ENCODE measurements around the gene ABCF1.

The ABCF1 gene

DNA sequence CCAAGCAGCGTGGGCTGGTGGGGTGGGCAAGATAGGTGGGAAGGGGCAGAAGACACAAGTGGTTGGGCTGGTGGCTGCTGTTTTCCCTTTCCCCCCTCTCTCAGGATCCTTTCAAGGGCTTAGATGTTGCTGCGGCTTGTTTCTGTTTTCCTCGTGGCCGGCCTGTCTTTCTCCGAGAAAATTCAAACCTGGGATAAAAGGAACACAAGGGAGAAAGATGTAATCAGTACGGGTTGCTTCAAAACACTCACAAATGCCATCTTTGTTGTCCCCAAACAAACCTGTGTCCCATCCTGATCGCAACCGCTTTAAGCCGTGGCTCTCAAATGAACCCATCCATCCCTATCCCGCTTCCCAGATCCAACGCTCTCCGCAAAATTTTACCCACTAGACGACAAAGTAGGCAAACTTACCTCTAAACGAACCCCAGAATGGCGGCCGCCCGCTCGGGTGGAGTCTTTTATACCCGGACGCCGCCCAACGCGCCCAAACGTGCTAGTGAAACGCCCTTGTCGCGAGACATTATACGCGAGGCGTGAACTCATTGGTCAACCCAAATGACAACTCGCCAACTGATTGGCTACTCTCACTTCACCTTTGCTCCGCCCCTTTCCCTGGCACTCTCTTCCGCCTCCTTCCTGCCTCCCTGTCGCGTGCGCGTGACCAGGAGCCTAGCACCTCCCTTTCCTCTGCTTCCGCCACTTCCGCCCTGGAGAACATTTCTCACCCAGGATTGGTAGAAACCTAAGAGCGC is 45.7 kb downstream of the ABCF1 start, which contains the start of gene PPP1R10:
Gene PPP1R10 (minus strand): TSS at position 433 of the 754 bp plus-strand sequence. CDS start 7,299 bp downstream, outside the sequence.
- Histone ChIP-seq H3K36me3 (peaks cover 40 to 70% (median 57%) of the 10 kb centered on the region in 11 experiments), H3K4me3 (peak within 1 kb of the TSS; percentile 71 to 92 (median 84)), H3K4me1 (peaks cover 37 to 42% (median 39%) of the 10 kb centered on the region in 10 experiments), H3K9ac (peak within 1 kb of the TSS; percentile 97 to 99 (median 99)), H3K4me2 (peak within 1 kb of the TSS; percentile 87 to 99 (median 96)), H3K27ac (peak within 1 kb of the TSS; percentile 96 to 99 (median 98)), H4K20me1 (peaks cover 5 to 28% (median 28%) of the 10 kb centered on the region in 11 experiments), H3K27me3 (no peaks in the 10 kb centered on the region), H3K9me3 (replicated peaks in 1 of 11) (no peaks in the 10 kb centered on the region; a peak in 1 of 22 replicates)
- no peak for TF ChIP-seq Cebpa-rat (IDR thresholded peaks at IDR 0.05)

GRCh38 chr6:30617565-30618269 is 46.5 kb downstream of the ABCF1 start, which contains the start of gene MRPS18B:
Gene MRPS18B (plus strand): TSS chr6:30617840. CDS start chr6:30617866, 26 bp downstream.
- Histone ChIP-seq H3K27ac (peak within 1 kb of the TSS; percentile 96 to 99 (median 98)), H3K4me2 (peak within 1 kb of the TSS; percentile 87 to 99 (median 96)), H3K27me3 (no peaks in the 10 kb centered on the region), H3K9me3 (replicated peaks in 1 of 11) (no peaks in the 10 kb centered on the region; a peak in 1 of 22 replicates), H4K20me1 (peaks cover 5 to 21% (median 21%) of the 10 kb centered on the region in 11 experiments), H3K9ac (peak within 1 kb of the TSS; percentile 97 to 99 (median 99)), H3K4me1 (peaks cover 30 to 35% (median 33%) of the 10 kb centered on the region in 10 experiments), H3K4me3 (peak within 1 kb of the TSS; percentile 71 to 92 (median 84)), H3K36me3 (peaks cover 47 to 73% (median 60%) of the 10 kb centered on the region in 11 experiments)
- TF ChIP-seq Cebpa-rat (IDR thresholded peaks at IDR 0.05): no peak

- peaks cover 54 to 73% (median 64%) of the 10 kb centered on the region in 11 experiments for H3K36me3 ChIP-seq
- peaks cover 23 to 29% (median 27%) of the 10 kb centered on the region in 10 experiments for H3K4me1 ChIP-seq
- H3K4me3 ChIP-seq: peak overlapping the region; percentile 65 to 92 (median 74)
- peak overlapping the region; percentile 82 to 99 (median 94) for H3K4me2 ChIP-seq
- no peaks in the 10 kb centered on the region; a peak in 1 of 22 replicates for H3K9me3 ChIP-seq (replicated peaks in 1 of 11)
- peaks cover 5 to 15% (median 14%) of the 10 kb centered on the region in 11 experiments; a peak in 21 of 22 replicates for H4K20me1 ChIP-seq
- peak overlapping the region; percentile 96 to 99 (median 98) for H3K27ac ChIP-seq
- H3K27me3 ChIP-seq: no peaks in the 10 kb centered on the region
- no peak for TF ChIP-seq Cebpa-rat (IDR thresholded peaks at IDR 0.05)
- peak overlapping the region; percentile 97 to 99 (median 99) for H3K9ac ChIP-seq
Measured at GRCh38 chr6:30618270-30618797, 47.1 kb downstream of the ABCF1 start.

DNA sequence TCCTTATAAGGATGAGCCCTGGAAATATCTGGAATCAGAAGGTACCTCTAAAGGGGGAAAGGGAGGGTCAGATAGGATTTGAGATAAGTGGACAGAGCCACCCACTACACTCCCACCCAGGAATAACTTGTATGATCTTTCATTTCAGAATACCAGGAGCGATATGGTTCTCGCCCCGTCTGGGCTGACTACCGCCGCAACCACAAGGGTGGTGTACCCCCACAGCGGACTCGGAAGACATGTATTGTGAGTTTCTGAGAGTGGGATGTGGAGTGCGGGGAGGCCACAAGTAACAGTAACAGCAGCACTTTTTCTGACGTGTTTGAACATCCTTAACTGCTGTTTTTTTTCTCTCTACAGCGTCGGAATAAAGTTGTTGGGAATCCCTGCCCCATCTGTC is 48.3 kb downstream of the ABCF1 start:
- no peak overlapping the region for H3K4me3 ChIP-seq
- H3K27me3 ChIP-seq: no peaks in the 10 kb centered on the region
- peaks cover 1 to 2% (median 2%) of the 10 kb centered on the region in 11 experiments; a peak in 20 of 22 replicates for H4K20me1 ChIP-seq
- TF ChIP-seq Cebpa-rat (IDR thresholded peaks at IDR 0.05): no peak
- H3K27ac ChIP-seq: peak overlapping the region in 2 of 11 experiments; percentile 13 to 98; a peak in 3 of 22 replicates
- H3K4me1 ChIP-seq: peaks cover 11 to 17% (median 14%) of the 10 kb centered on the region in 10 experiments
- no peaks in the 10 kb centered on the region; a peak in 1 of 22 replicates for H3K9me3 ChIP-seq (replicated peaks in 1 of 11)
- peaks cover 63 to 73% (median 66%) of the 10 kb centered on the region in 11 experiments for H3K36me3 ChIP-seq
- H3K4me2 ChIP-seq: peak overlapping the region in 8 of 11 experiments; percentile 87 to 99 (median 94); a peak in 8 of 22 replicates
- H3K9ac ChIP-seq: peak overlapping the region in 9 of 11 experiments; percentile 31 to 99 (median 99); a peak in 12 of 22 replicates

- H3K27me3 ChIP-seq: no peaks in the 10 kb centered on the region
- H3K36me3 ChIP-seq: peaks cover 79 to 89% (median 85%) of the 10 kb centered on the region in 11 experiments
- H3K27ac ChIP-seq: peak overlapping the region in 1 of 11 experiments; percentile 84; a peak in 1 of 22 replicates
- H3K4me1 ChIP-seq: peaks cover 20 to 37% (median 27%) of the 10 kb centered on the region in 10 experiments
- no peak overlapping the region for H3K4me3 ChIP-seq
- no peaks in the 10 kb centered on the region; a peak in 1 of 22 replicates for H4K20me1 ChIP-seq
- TF ChIP-seq Cebpa-rat (IDR thresholded peaks at IDR 0.05): no peak
- H3K9me3 ChIP-seq (replicated peaks in 1 of 11): no peaks in the 10 kb centered on the region
- H3K4me2 ChIP-seq: peak overlapping the region in 3 of 11 experiments; percentile 94 to 97 (median 97); a peak in 4 of 22 replicates
- peak overlapping the region in 8 of 11 experiments; percentile 1 to 92 (median 87); a peak in 5 of 22 replicates for H3K9ac ChIP-seq
Measured at GRCh38 chr6:30625511-30625910, 54.3 kb downstream of the ABCF1 start.

DNA sequence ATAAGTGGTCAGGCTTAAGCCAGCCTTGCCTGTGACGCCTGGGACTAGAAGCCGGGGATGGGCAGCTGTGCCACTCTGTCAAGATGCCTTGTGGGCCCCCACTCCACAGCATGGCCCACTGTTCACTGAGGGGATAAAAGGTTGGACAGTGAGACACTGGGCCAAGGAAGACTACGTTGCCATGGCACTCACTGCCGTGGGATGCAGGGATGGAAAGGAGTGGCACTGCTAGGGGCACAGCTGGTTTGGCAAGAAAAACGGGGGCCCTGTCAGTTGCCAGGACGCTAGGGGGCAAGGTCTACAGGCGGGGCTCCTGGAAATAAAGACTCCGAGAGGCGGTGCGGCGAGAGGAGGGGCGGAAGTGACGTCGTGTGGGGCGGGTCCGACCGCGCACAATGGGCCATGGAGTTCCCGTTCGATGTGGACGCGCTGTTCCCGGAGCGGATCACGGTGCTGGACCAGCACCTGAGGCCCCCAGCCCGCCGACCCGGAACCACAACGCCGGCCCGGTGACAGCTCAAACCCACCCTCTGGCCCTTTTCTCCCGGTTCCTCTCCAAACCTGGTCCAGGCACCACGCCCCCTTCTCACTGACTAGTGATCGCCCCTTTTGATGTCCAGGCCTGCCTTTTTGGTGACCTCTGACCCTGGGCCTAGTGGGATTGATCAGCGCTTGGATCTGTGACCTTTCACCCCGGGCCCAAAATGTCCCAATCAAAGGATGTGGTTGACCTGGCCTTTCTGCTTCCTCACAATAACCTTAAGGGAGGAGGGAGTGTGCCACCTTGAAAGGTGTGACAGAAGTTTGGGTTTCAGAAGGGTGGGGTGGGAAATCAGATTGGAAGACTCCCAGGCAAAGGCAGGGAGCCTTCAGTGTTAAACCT is 55.5 kb downstream of the ABCF1 start, which contains the start of gene ATAT1:
Gene ATAT1 (plus strand): TSS at position 391 of the 883 bp plus-strand sequence.
- TF ChIP-seq Cebpa-rat (IDR thresholded peaks at IDR 0.05): no peak
- no peaks in the 10 kb centered on the region for H3K27me3 ChIP-seq
- H3K4me3 ChIP-seq: peak within 1 kb of the TSS; percentile 61 to 87 (median 76)
- H3K9ac ChIP-seq: peak within 1 kb of the TSS; percentile 81 to 92 (median 89)
- H3K4me2 ChIP-seq: peak within 1 kb of the TSS; percentile 90 to 100 (median 97)
- peaks cover 79 to 89% (median 85%) of the 10 kb centered on the region in 11 experiments for H3K36me3 ChIP-seq
- peaks cover 20 to 37% (median 27%) of the 10 kb centered on the region in 10 experiments for H3K4me1 ChIP-seq
- no peaks in the 10 kb centered on the region; a peak in 1 of 22 replicates for H4K20me1 ChIP-seq
- H3K9me3 ChIP-seq (replicated peaks in 1 of 11): no peaks in the 10 kb centered on the region
- H3K27ac ChIP-seq: peak within 1 kb of the TSS; percentile 52 to 92 (median 84); a peak in 21 of 22 replicates

GRCh38 chr6:30635834-30636233 is 64.6 kb downstream of the ABCF1 start:
- TF ChIP-seq Cebpa-rat (IDR thresholded peaks at IDR 0.05): no peak
- Histone ChIP-seq H3K4me2 (no peak overlapping the region), H3K27ac (no peak overlapping the region)

More at GRCh38 chr6:30635834-30636233, 64.6 kb downstream of the ABCF1 start:
- no peak overlapping the region for H3K9ac ChIP-seq
- no peaks in the 10 kb centered on the region for H3K27me3 ChIP-seq
- peaks cover 0 to 6% (median 0%) of the 10 kb centered on the region in 10 experiments; a peak in 5 of 20 replicates for H3K4me1 ChIP-seq
- no peaks in the 10 kb centered on the region for H3K9me3 ChIP-seq (replicated peaks in 1 of 11)
- H4K20me1 ChIP-seq: peaks cover 0 to 7% (median 0%) of the 10 kb centered on the region in 11 experiments; a peak in 1 of 22 replicates
- H3K36me3 ChIP-seq: peaks cover 41 to 99% (median 89%) of the 10 kb centered on the region in 11 experiments
- no peak overlapping the region for H3K4me3 ChIP-seq

Measured in BLaER1 treated with 17β-estradiol and CSF1 and Interleukin-3, amounts not matched to agents 10 nM and 100 nM (cell line).